GM12874 (cell line): ENCODE data around the gene ATP9A.

Experiments used
- CTCF ChIP-seq: IDR thresholded peaks from 2 replicates; pipeline ENCODE4 v1.5.1; 2011; ENCODE audit warnings: low read depth, mild to moderate bottlenecking, control low read depth, low read length, moderate library complexity; ENCODE audit not compliant: insufficient read depth

ATP9A gene

GRCh38 chr20:51789434-51789833 is 21.2 kb upstream of the ATP9A start:
- TF ChIP-seq CTCF, result no peak

GRCh38 chr20:51788822-51789221 is 20.6 kb upstream of the ATP9A start:
- TF ChIP-seq CTCF, result no peak

GRCh38 chr20:51784299-51784698 is 16.1 kb upstream of the ATP9A start:
- no peak for TF ChIP-seq CTCF

GRCh38 chr20:51775241-51775640 is 7.1 kb upstream of the ATP9A start:
- no peak for TF ChIP-seq CTCF

- TF ChIP-seq CTCF, result no peak
Measured at GRCh38 chr20:51772236-51772635, 4.0 kb upstream of the ATP9A start.

GRCh38 chr20:51769976-51770615 is 1.9 kb upstream of the ATP9A start:
- TF ChIP-seq CTCF, result no peak

GRCh38 chr20:51768759-51769517 is 748 bp upstream of the ATP9A start:
- no peak for TF ChIP-seq CTCF
